ENCODE data around the gene SUN5.

The SUN5 gene

DNA sequence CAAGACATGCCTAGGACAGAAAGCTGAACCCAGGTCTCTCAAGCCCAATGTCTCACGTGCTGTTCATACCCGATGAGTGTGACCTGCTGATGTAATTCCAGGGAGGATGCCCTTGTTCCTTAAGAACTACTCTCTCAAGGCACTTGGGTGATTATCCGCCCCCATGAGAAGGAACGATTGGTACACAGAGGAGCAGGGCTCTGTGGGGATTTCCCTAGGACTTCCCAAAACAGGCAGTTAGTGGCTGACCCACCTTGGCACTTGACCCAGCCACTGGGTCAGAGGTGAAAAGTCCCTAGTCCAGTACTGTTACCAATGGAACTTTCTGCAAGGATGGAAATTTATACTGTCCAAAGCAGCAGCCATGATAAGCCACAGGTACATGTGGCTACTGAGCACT, 18.1 kb upstream of the SUN5 start:
- DNase-seq (ENCODE audit: low read depth), result no peak
- TF ChIP-seq, protein P1, sequence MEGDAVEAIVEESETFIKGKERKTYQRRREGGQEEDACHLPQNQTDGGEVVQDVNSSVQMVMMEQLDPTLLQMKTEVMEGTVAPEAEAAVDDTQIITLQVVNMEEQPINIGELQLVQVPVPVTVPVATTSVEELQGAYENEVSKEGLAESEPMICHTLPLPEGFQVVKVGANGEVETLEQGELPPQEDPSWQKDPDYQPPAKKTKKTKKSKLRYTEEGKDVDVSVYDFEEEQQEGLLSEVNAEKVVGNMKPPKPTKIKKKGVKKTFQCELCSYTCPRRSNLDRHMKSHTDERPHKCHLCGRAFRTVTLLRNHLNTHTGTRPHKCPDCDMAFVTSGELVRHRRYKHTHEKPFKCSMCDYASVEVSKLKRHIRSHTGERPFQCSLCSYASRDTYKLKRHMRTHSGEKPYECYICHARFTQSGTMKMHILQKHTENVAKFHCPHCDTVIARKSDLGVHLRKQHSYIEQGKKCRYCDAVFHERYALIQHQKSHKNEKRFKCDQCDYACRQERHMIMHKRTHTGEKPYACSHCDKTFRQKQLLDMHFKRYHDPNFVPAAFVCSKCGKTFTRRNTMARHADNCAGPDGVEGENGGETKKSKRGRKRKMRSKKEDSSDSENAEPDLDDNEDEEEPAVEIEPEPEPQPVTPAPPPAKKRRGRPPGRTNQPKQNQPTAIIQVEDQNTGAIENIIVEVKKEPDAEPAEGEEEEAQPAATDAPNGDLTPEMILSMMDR (IDR thresholded peaks at IDR 0.05; ENCODE audit: insufficient read depth, low read depth, low read length, missing control alignments), result no peak
- H3K4me3 ChIP-seq (ENCODE audit: low read length), result no peak overlapping the region

DNA sequence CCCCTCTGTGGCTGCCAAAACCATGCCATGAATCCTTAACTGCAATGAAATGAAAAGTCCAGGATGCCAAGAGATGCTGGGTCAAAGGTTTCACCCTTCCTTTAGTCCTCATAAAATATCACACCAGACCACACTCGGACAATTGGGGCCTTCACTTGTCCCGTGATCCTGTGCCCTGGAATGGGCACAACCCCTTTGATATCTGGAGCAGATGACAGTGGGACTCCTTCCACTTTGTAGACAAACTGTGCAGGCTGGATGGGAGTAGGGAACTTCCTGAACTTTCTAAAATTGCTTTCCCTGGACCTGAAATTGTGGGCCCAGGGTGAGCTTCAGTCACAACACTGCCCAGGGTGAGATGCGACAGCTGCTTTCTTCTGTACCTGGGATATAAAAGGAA, 17.6 kb upstream of the SUN5 start:
- H3K4me3 ChIP-seq (ENCODE audit: low read length), result no peak overlapping the region
- DNase-seq (ENCODE audit: low read depth), result no peak
- TF ChIP-seq, protein P1 (IDR thresholded peaks at IDR 0.05; ENCODE audit: insufficient read depth, low read depth, low read length, missing control alignments), result no peak

GRCh38 chr20:33020278-33021161, 16.3 kb upstream of the SUN5 start:
- TF ChIP-seq, protein P1 (IDR thresholded peaks at IDR 0.05; ENCODE audit: insufficient read depth, low read depth, low read length, missing control alignments), result no peak
- no peak for DNase-seq (ENCODE audit: low read depth)
- no peak overlapping the region for H3K4me3 ChIP-seq (ENCODE audit: low read length)

DNA sequence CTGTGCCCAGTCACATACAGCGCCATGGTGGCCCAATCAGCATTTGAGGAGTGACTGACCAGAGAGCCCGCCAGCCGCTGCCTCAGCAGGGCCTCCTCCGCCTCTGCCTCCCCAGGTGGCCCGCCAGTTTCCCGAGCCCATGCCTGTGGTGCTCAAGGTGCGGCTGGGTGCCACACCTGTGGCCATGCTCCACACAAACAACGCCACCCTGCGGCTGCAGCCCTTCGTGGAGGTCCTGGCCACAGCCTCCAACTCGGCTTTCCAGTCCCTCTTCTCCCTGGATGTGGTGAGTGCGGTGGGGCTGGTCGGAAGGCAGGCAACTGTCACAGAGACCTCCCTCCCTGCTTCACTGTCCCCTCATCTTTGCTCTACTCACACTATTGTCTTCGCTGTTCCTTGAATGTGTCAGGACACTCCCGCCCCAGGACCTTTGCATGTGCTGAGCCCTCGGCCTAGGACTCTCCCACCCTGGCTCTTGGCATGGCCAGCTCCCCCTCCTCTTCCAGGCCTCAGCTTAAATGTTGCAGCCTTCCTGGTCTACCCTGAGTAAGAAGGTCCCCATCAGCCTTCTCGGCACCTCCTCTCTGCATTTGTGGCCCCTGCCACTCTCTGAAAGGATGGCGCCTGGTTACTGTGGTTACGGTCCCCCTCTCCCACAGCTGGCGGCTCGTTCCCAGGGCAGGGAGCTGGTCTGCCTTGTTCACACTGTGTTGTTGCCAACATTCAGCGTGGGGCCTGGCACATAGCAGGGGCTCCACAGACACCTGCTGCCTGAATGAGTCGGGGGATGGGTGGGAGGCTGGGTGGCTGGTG, 15.4 kb upstream of the SUN5 start:
- DNase-seq (ENCODE audit: low read depth), result no peak
- TF ChIP-seq, protein P1 (IDR thresholded peaks at IDR 0.05; ENCODE audit: insufficient read depth, low read depth, low read length, missing control alignments), result no peak
- H3K4me3 ChIP-seq (ENCODE audit: low read length), result no peak overlapping the region

- TF ChIP-seq, protein P1 (IDR thresholded peaks at IDR 0.05; ENCODE audit: insufficient read depth, low read depth, low read length, missing control alignments), result no peak
- no peak overlapping the region for H3K4me3 ChIP-seq (ENCODE audit: low read length)
- no peak for DNase-seq (ENCODE audit: low read depth)
Observed at GRCh38 chr20:33018169-33018931, 14.1 kb upstream of the SUN5 start.

DNA sequence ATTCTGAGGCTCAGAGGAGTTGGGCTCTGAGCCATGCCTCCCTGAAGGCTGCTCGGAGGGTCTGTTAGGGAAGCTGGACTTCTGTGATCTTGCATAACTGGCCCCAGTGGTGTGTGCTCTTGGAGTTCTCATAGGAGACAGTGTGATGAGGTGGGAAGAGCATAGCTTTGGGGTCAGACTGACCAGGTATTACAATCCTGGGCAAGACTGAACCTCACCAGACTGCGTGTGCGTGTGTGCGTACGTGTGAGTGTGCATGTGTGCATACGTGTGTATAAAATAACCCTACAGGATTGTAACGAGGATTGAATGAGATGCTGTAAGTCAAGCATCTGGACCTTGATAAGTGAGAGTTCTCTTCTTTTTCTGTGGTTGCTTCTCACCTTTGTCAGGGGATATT, 13.3 kb upstream of the SUN5 start:
- TF ChIP-seq, protein P1 (IDR thresholded peaks at IDR 0.05; ENCODE audit: insufficient read depth, low read depth, low read length, missing control alignments), result no peak
- no peak for DNase-seq (ENCODE audit: low read depth)
- no peak overlapping the region for H3K4me3 ChIP-seq (ENCODE audit: low read length)

Data from epithelial cell of esophagus (primary cell).